Neural progenitor cell (in vitro differentiated cells): ENCODE data around the gene ARNT2. TPM values are rescaled to one million over a fixed set of nuclear protein-coding genes. Genes with fewer than 3 reads are reported as not detected.

Source experiments
- DNase-seq: peaks from one replicate; pipeline ENCODE4 v3.0.0-alpha.2; 2016; ENCODE audit warnings: low spot score
- H2AFZ ChIP-seq: fragments of 200-600 bp; sonication (generic); replicated peaks from 2 replicates; pipeline ENCODE4 v1.6.1; 2016; ENCODE audit warnings: antibody characterized with exemption
- H3F3A ChIP-seq: fragments of 200-600 bp; sonication (generic); 2 replicates; pipeline ENCODE4 v1.6.1; 2016; ENCODE audit warnings: antibody characterized with exemption, low read depth
- H3K27ac ChIP-seq: fragments of 200-600 bp; sonication (generic); 2 replicates; pipeline ENCODE4 v1.5.1; 2016; ENCODE audit warnings: mild to moderate bottlenecking
- H3K27me3 ChIP-seq: fragments of 200-600 bp; sonication (generic); 2 replicates; pipeline ENCODE4 v1.6.1; 2016; ENCODE audit warnings: mild to moderate bottlenecking, moderate library complexity
- H3K36me3 ChIP-seq: fragments of 200-600 bp; sonication (generic); 2 replicates; pipeline ENCODE4 v1.5.1; 2016
- H3K4me1 ChIP-seq: fragments of 200-600 bp; sonication (generic); 2 replicates; pipeline ENCODE4 v1.6.1; 2016; ENCODE audit warnings: mixed run types
- H3K4me2 ChIP-seq: fragments of 200-600 bp; sonication (generic); 2 replicates; pipeline ENCODE4 v1.6.1; 2016
- H3K4me3 ChIP-seq: fragments of 200-600 bp; sonication (generic); 2 replicates; pipeline ENCODE4 v1.5.1; 2016
- H3K79me2 ChIP-seq: fragments of 200-600 bp; sonication (generic); 2 replicates; pipeline ENCODE4 v1.6.1; 2016; ENCODE audit warnings: low read depth
- H3K9ac ChIP-seq: fragments of 200-600 bp; sonication (generic); 2 replicates; pipeline ENCODE4 v1.6.1; 2016
- H3K9me3 ChIP-seq: fragments of 200-600 bp; sonication (generic); 2 replicates; pipeline ENCODE4 v1.5.1; 2016; ENCODE audit warnings: low read depth
- H4K20me1 ChIP-seq: fragments of 200-600 bp; sonication (generic); 2 replicates; pipeline ENCODE4 v1.6.1; 2016; ENCODE audit warnings: low read depth
- H3K27ac Mint-ChIP-seq: 3 replicates; pipeline ENCODE4 v1.8.0; 2021; ENCODE audit warnings: mixed read lengths
- H3K27me3 Mint-ChIP-seq: 2 replicates; pipeline ENCODE4 v1.8.0; 2022; ENCODE audit warnings: low read depth, mild to moderate bottlenecking, inconsistent platforms, moderate library complexity, mixed read lengths; ENCODE audit not compliant: insufficient read depth
- H3K36me3 Mint-ChIP-seq: 3 replicates; pipeline ENCODE4 v1.8.0; 2021; ENCODE audit warnings: mixed read lengths
- H3K4me1 Mint-ChIP-seq: 3 replicates; pipeline ENCODE4 v1.8.0; 2021; ENCODE audit warnings: mixed read lengths
- H3K4me3 Mint-ChIP-seq: 3 replicates; pipeline ENCODE4 v1.8.0; 2021; ENCODE audit warnings: mild to moderate bottlenecking, moderate library complexity, mixed read lengths
- H3K9me3 Mint-ChIP-seq: 3 replicates; pipeline ENCODE4 v1.8.0; 2020; ENCODE audit warnings: mixed read lengths
- EZH2 ChIP-seq: fragments of 200-600 bp; sonication (generic); IDR thresholded peaks from 2 replicates; pipeline ENCODE4 v1.6.1; 2017; ENCODE audit warnings: antibody characterized with exemption, mild to moderate bottlenecking, moderate library complexity
- EZH2phosphoT487 ChIP-seq: fragments of 200-600 bp; sonication (generic); IDR thresholded peaks from 2 replicates; pipeline ENCODE4 v1.6.1; 2017; ENCODE audit warnings: antibody characterized with exemption
- total RNA-seq: library from RNA; depleted of rRNA; stranded (reverse); fragments of >200 nt; gene quantifications from 2 replicates; pipeline ENCODE4 v1.2.3, GENCODE V29; 2015; ENCODE audit warnings: low replicate concordance
- TF ChIP-seq, protein P1 (sequence below): fragments of 200-600 bp; sonication (generic); IDR thresholded peaks from 2 replicates; pipeline ENCODE4 v1.5.1; 2017; ENCODE audit warnings: antibody characterized with exemption, mild to moderate bottlenecking

Gene ARNT2
- total RNA-seq, 1 donor from 2014 or later = 15.7 TPM

- Histone ChIP-seq H3K4me3 (no peak overlapping the region), H3K9ac (no peak overlapping the region), H3K79me2 (no peaks in the 10 kb centered on the region), H3K36me3 (no peaks in the 10 kb centered on the region), H2AFZ (no peak overlapping the region), H3K27ac (no peak overlapping the region), H3K4me1 (no peaks in the 10 kb centered on the region), H3K9me3 (no peaks in the 10 kb centered on the region), H4K20me1 (no peaks in the 10 kb centered on the region), H3F3A (no peaks in the 10 kb centered on the region), H3K4me2 (no peak overlapping the region), H3K27me3 (no peaks in the 10 kb centered on the region)
- TF ChIP-seq, protein P1, sequence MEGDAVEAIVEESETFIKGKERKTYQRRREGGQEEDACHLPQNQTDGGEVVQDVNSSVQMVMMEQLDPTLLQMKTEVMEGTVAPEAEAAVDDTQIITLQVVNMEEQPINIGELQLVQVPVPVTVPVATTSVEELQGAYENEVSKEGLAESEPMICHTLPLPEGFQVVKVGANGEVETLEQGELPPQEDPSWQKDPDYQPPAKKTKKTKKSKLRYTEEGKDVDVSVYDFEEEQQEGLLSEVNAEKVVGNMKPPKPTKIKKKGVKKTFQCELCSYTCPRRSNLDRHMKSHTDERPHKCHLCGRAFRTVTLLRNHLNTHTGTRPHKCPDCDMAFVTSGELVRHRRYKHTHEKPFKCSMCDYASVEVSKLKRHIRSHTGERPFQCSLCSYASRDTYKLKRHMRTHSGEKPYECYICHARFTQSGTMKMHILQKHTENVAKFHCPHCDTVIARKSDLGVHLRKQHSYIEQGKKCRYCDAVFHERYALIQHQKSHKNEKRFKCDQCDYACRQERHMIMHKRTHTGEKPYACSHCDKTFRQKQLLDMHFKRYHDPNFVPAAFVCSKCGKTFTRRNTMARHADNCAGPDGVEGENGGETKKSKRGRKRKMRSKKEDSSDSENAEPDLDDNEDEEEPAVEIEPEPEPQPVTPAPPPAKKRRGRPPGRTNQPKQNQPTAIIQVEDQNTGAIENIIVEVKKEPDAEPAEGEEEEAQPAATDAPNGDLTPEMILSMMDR = no peak
- no peak for TF ChIP-seq EZH2phosphoT487
- no peak for TF ChIP-seq EZH2
- Mint-ChIP-seq H3K27ac (no peak overlapping the region), H3K36me3 (peaks cover 38% of the 10 kb centered on the region), H3K4me3 (no peak overlapping the region), H3K27me3 (peaks cover 2% of the 10 kb centered on the region), H3K4me1 (peaks cover 6% of the 10 kb centered on the region), H3K9me3 (no peaks in the 10 kb centered on the region)
- DNase-seq = no peak
Observed at GRCh38 chr15:80573606-80574005, 169.4 kb downstream of the ARNT2 start.

DNA sequence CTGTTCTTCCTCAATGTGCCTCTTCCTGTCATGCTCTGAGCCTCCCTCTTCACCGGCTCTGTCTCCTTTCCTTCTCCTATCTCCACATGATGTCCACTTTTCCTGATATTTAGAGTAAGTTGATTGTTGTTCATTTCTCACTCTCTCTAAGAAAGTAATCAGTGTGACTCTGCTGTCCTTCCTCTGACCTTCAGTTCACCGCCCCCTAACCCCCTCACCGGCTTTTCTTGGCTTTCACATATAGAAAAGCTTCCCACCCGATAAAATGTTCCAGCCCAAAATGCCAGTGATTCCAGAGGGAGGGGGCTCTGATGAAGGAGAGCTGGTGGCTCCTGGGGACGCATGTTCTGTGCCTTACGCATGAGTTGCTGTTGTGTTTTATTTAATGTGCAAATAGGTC lies 170.4 kb downstream of the ARNT2 start:
- no peak for DNase-seq
- peaks cover 6% of the 10 kb centered on the region for H4K20me1 ChIP-seq
- H2AFZ ChIP-seq = no peak overlapping the region
- peaks cover 37% of the 10 kb centered on the region for H3K36me3 Mint-ChIP-seq
- H3F3A ChIP-seq = peaks cover 7% of the 10 kb centered on the region
- H3K27me3 Mint-ChIP-seq = peaks cover 5% of the 10 kb centered on the region
- H3K36me3 ChIP-seq = no peaks in the 10 kb centered on the region
- no peak overlapping the region for H3K27ac ChIP-seq
- peaks cover 11% of the 10 kb centered on the region for H3K4me1 Mint-ChIP-seq
- no peaks in the 10 kb centered on the region for H3K79me2 ChIP-seq
- H3K27ac Mint-ChIP-seq = no peak overlapping the region
- no peaks in the 10 kb centered on the region for H3K27me3 ChIP-seq
- no peaks in the 10 kb centered on the region for H3K9me3 ChIP-seq
- H3K4me3 Mint-ChIP-seq = no peak overlapping the region
- no peaks in the 10 kb centered on the region for H3K9me3 Mint-ChIP-seq
- no peak overlapping the region for H3K4me2 ChIP-seq
- TF ChIP-seq, protein P1 = no peak
- TF ChIP-seq EZH2 (no peak), EZH2phosphoT487 (no peak)
- peaks cover 8% of the 10 kb centered on the region for H3K4me1 ChIP-seq
- no peak overlapping the region for H3K4me3 ChIP-seq
- no peak overlapping the region for H3K9ac ChIP-seq

DNA sequence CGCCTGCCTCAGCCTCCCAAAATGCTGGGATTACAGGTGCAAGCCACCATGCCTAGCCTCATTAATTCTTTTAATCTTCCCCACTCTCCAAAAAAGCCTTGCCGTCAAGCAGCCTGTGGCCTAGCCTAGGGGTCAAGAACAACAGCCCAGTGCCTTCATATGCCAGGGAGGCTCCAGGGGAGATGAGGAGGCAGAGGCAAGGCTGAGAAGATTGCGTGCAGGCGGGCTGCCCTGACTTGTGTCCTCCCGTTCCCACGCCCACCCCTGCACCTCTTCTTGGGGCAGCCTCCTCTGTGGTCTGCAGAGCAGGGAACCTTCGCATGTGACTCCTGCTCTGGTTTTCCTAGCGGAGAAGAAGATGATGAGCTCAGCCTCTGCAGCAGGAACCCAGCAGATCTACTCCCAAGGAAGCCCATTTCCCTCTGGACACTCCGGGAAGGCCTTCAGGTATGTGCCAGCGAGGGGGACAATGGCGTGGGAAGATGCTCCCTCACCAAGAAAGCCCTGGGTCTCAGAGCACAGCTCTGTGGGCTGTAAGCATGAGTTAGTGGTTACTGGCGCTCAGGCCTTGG lies 172.4 kb downstream of the ARNT2 start:
- peaks cover 32% of the 10 kb centered on the region for H3K36me3 Mint-ChIP-seq
- Histone ChIP-seq H3K79me2 (no peaks in the 10 kb centered on the region), H3K9me3 (no peaks in the 10 kb centered on the region), H3K4me2 (no peak overlapping the region), H3F3A (peaks cover 11% of the 10 kb centered on the region), H3K4me3 (no peak overlapping the region), H4K20me1 (peaks cover 11% of the 10 kb centered on the region), H3K9ac (no peak overlapping the region), H3K4me1 (peaks cover 13% of the 10 kb centered on the region), H3K27me3 (no peaks in the 10 kb centered on the region), H3K27ac (no peak overlapping the region), H2AFZ (no peak overlapping the region), H3K36me3 (no peaks in the 10 kb centered on the region)
- peaks cover 4% of the 10 kb centered on the region for H3K27me3 Mint-ChIP-seq
- no peak overlapping the region for H3K4me3 Mint-ChIP-seq
- no peak overlapping the region for H3K27ac Mint-ChIP-seq
- no peaks in the 10 kb centered on the region for H3K9me3 Mint-ChIP-seq
- no peak for DNase-seq
- peaks cover 19% of the 10 kb centered on the region for H3K4me1 Mint-ChIP-seq
- TF ChIP-seq, protein P1 = no peak
- no peak for TF ChIP-seq EZH2
- TF ChIP-seq EZH2phosphoT487 = no peak
